HepG2 (cell line): ENCODE results near the gene PSMD9. TPM values are rescaled to one million over a fixed set of nuclear protein-coding genes. Genes with fewer than 3 reads are reported as not detected.

ENCODE experiments used
- ATAC-seq: fragments of 200-7000 bp; cut with Tn5 transposase; 3 replicates; pipeline ENCODE4 v1.9.1; 2020; ENCODE audit warnings: mild to moderate bottlenecking, moderate library complexity
- BruUV-seq: library from RNA; stranded (reverse); fragments of 400-500 nt; replicated peaks from 2 replicates; lab custom pipeline; 2021; lab: Mats Ljungman, UMichigan
- CTCF ChIA-PET: fragments of 300-600 bp; formaldehyde crosslinking; extraction: SDS; loops from one replicate; lab custom pipeline; 2021; ENCODE audit warnings: low total read pairs, inconsistent platforms, low intra/inter-chr PET ratio; lab: Yijun Ruan, JAX
- POLR2A ChIA-PET: fragments of 350-600 bp; sonication (Branson Sonifier 250); formaldehyde crosslinking; loops from one replicate; lab custom pipeline; 2020; ENCODE audit warnings: antibody characterized with exemption, inconsistent platforms; lab: Yijun Ruan, JAX
- DNase-seq: peaks from one replicate; pipeline ENCODE4 v3.0.0-alpha.2; 2015; ENCODE audit warnings: low spot score
- FAIRE-seq: peaks from 3 replicates; lab custom pipeline; 2011; peaks lifted over from hg19 to GRCh38; lab: Jason Lieb, UNC
- H2AFZ ChIP-seq: one replicate; pipeline ENCODE4 v1.6.1; 2011; ENCODE audit warnings: low read length, inconsistent platforms
- H3K27ac ChIP-seq: fragments of 300-600 bp; 3 replicates; pipeline ENCODE4 v1.8.0; 2011; ENCODE audit warnings: mixed run types, mild to moderate bottlenecking, mixed read lengths, low read length, inconsistent platforms; ENCODE audit not compliant: insufficient read depth; ENCODE audit errors: extremely low read length
- H3K27me3 ChIP-seq, 2 experiments: fragments of 200-600 bp in 1 of 2; 2 replicates in 1 of 2; 3 replicates in 1 of 2; pipeline versions ENCODE4 v1.6.0 to v1.8.0; 2011; ENCODE audit warnings: low read length in 2 of 2, mild to moderate bottlenecking in 2 of 2, moderate library complexity in 2 of 2, inconsistent platforms in 1 of 2; ENCODE audit not compliant: insufficient read depth in 2 of 2, control insufficient read depth in 1 of 2
- H3K36me3 ChIP-seq, 2 experiments: fragments of 200-600 bp in 1 of 2; replicated peaks in 1 of 2; 2 replicates in 1 of 2; 3 replicates in 1 of 2; pipeline versions ENCODE4 v1.5.1 to v1.8.0; 2011; ENCODE audit warnings: low read length in 2 of 2, inconsistent platforms in 1 of 2; ENCODE audit not compliant: insufficient read depth in 2 of 2, control insufficient read depth in 1 of 2
- H3K4me1 ChIP-seq: 2 replicates; pipeline ENCODE4 v1.5.1; 2012; ENCODE audit warnings: low read length, inconsistent platforms; ENCODE audit not compliant: insufficient read depth
- H3K4me2 ChIP-seq: 2 replicates; pipeline ENCODE4 v1.6.0; 2011; ENCODE audit warnings: low read depth, low read length, inconsistent platforms
- H3K4me3 ChIP-seq, 3 experiments: fragments of 200-600 bp in 1 of 3; sonication (generic), shearing (Covaris generic) in 1 of 3; replicated peaks in 1 of 3; 2 replicates each; pipeline ENCODE4 v1.5.1; 2011 to 2016; ENCODE audit warnings: low read length in 3 of 3, inconsistent platforms in 2 of 3, low read depth in 2 of 3, mild to moderate bottlenecking in 2 of 3, control low read depth in 1 of 3, mixed read lengths in 1 of 3; ENCODE audit not compliant: insufficient read depth in 1 of 3
- H3K79me2 ChIP-seq: one replicate; pipeline ENCODE4 v1.6.1; 2011; ENCODE audit warnings: low read length, inconsistent platforms; ENCODE audit not compliant: insufficient read depth
- H3K9ac ChIP-seq: 2 replicates; pipeline ENCODE4 v1.6.0; 2011; ENCODE audit warnings: mild to moderate bottlenecking, low read depth, low read length, inconsistent platforms; ENCODE audit not compliant: insufficient read depth
- H3K9me3 ChIP-seq: 2 replicates; pipeline ENCODE4 v1.5.1; 2012; ENCODE audit warnings: mild to moderate bottlenecking, low read length
- H4K20me1 ChIP-seq: 2 replicates; pipeline ENCODE4 v1.6.0; 2011; ENCODE audit warnings: inconsistent platforms, mild to moderate bottlenecking, low read length, moderate library complexity; ENCODE audit not compliant: insufficient read depth
- DMAP1 ChIP-seq: IDR thresholded peaks from 2 replicates; pipeline ENCODE4 v1.6.1; 2016
- GATAD1 ChIP-seq: IDR thresholded peaks from 2 replicates; pipeline ENCODE4 v1.6.1; 2016; ENCODE audit warnings: missing genetic modification reagents, missing compliant biosample characterization
- HNRNPLL ChIP-seq: fragments of 200-400 bp; formaldehyde crosslinking; IDR thresholded peaks from 2 replicates; pipeline ENCODE4 v1.6.1; 2017; ENCODE audit warnings: mild to moderate bottlenecking, low read depth, low read length; ENCODE audit not compliant: poor library complexity, severe bottlenecking
- PITX1 ChIP-seq: sonication (generic); formaldehyde crosslinking; IDR thresholded peaks from 2 replicates; pipeline ENCODE4 v1.5.1; 2020; ENCODE audit warnings: mild to moderate bottlenecking, missing genetic modification reagents
- SCMH1 ChIP-seq: sonication (generic); formaldehyde crosslinking; IDR thresholded peaks from 2 replicates; pipeline ENCODE4 v1.9.0; 2021; ENCODE audit warnings: missing genetic modification reagents, mild to moderate bottlenecking, borderline replicate concordance
- TBX3 ChIP-seq: fragments of 450-650 bp; IDR thresholded peaks from 2 replicates; pipeline ENCODE4 v1.6.1; 2017; ENCODE audit warnings: antibody characterized with exemption, mild to moderate bottlenecking, inconsistent platforms, borderline replicate concordance
- TCF7L2 ChIP-seq: IDR thresholded peaks from 2 replicates; pipeline ENCODE4 v1.6.1; 2011; ENCODE audit warnings: mild to moderate bottlenecking, low read depth, low read length, moderate library complexity
- ZNF136 ChIP-seq: sonication (generic); formaldehyde crosslinking; IDR thresholded peaks from 2 replicates; pipeline ENCODE4 v1.8.1; 2022; ENCODE audit warnings: low read depth, mild to moderate bottlenecking, moderate library complexity, missing genetic modification reagents
- ZNF224 ChIP-seq: sonication (generic); formaldehyde crosslinking; IDR thresholded peaks from 2 replicates; pipeline ENCODE4 v1.5.0; 2020; ENCODE audit warnings: mild to moderate bottlenecking, missing genetic modification reagents
- ZNF260 ChIP-seq: sonication (generic); formaldehyde crosslinking; IDR thresholded peaks from 2 replicates; pipeline ENCODE4 v1.4.0; 2020; ENCODE audit warnings: missing genetic modification reagents, low read depth, mild to moderate bottlenecking, borderline replicate concordance
- ZNF367 ChIP-seq: sonication (generic); formaldehyde crosslinking; IDR thresholded peaks from 2 replicates; pipeline ENCODE4 v1.4.0; 2020; ENCODE audit warnings: missing genetic modification reagents, borderline replicate concordance
- ZNF547 ChIP-seq: sonication (generic); formaldehyde crosslinking; IDR thresholded peaks from 2 replicates; pipeline ENCODE4 v1.5.1; 2020; ENCODE audit warnings: mild to moderate bottlenecking, missing genetic modification reagents
- ZNF629 ChIP-seq: sonication (generic); formaldehyde crosslinking; conservative IDR thresholded peaks from 2 replicates; pipeline ENCODE4 v1.5.0; 2020; ENCODE audit warnings: missing genetic modification reagents
- ZNF776 ChIP-seq: sonication (generic); formaldehyde crosslinking; IDR thresholded peaks from 2 replicates; pipeline ENCODE4 v1.4.0; 2020; ENCODE audit warnings: mild to moderate bottlenecking, missing genetic modification reagents
- WGBS: methylation state at CpG from one replicate; pipeline ENCODE4 v1.1.6; 2017; ENCODE audit warnings: low lambda C conversion rate; 5-methylcytosine and 5-hydroxymethylcytosine counted together
- in situ Hi-C: cut with HindIII; loops from 2 replicates; pipeline ENCODE4 v1.10.0; 2017; ENCODE audit warnings: low pct_unique_long_range_greater_than_20kb; ENCODE audit not compliant: extremely low pct_ligation_motif_present
- intact Hi-C: fragments of 100-400 bp; cut with micrococcal nuclease; formaldehyde crosslinking; loops from one replicate; pipeline ENCODE4 v1.10.0; 2022; ENCODE audit not compliant: unreplicated experiment
- polyA plus RNA-seq, 8 experiments: library from polyadenylated mRNA; depleted of rRNA in 3 of 8; stranded (reverse) in 7 of 8; unstranded in 1 of 8; fragments of >200 nt; fragmentation: Illumina TruSeq in 4 of 8; extraction: Trizol in 4 of 8; gene quantifications; 2 replicates each; pipeline versions ENCODE4 v1.2.1 to v1.2.3, GENCODE V29; 2011 to 2016; ENCODE audit warnings: low read depth in 4 of 8, missing spikeins in 1 of 8, mixed read lengths in 1 of 8; ENCODE audit not compliant: insufficient read depth in 1 of 8
- total RNA-seq, 5 experiments: library from RNA; depleted of rRNA; stranded (reverse); fragments of >200 nt; fragmentation: Illumina TruSeq; extraction: Trizol; gene quantifications; 2 replicates each; pipeline ENCODE4 v1.2.3, GENCODE V29; 2016; ENCODE audit warnings: low read depth in 1 of 5
- TF ChIP-seq, protein P1 (sequence below): sonication (generic); formaldehyde crosslinking; IDR thresholded peaks from 2 replicates; pipeline ENCODE4 v1.4.0; 2020; ENCODE audit warnings: low read depth, mild to moderate bottlenecking, missing genetic modification reagents
- TF ChIP-seq, protein P2 (sequence below): sonication (generic); formaldehyde crosslinking; IDR thresholded peaks from 2 replicates; pipeline ENCODE4 v1.4.0; 2020; ENCODE audit warnings: missing genetic modification reagents; ENCODE audit errors: not compliant biosample characterization

PSMD9 gene
- total and polyA plus RNA-seq, 2 of the 13 experiments (the other 11 are each of a cell fraction or from before 2014, with no cell fraction given): 41.4 to 61.1 TPM

DNA sequence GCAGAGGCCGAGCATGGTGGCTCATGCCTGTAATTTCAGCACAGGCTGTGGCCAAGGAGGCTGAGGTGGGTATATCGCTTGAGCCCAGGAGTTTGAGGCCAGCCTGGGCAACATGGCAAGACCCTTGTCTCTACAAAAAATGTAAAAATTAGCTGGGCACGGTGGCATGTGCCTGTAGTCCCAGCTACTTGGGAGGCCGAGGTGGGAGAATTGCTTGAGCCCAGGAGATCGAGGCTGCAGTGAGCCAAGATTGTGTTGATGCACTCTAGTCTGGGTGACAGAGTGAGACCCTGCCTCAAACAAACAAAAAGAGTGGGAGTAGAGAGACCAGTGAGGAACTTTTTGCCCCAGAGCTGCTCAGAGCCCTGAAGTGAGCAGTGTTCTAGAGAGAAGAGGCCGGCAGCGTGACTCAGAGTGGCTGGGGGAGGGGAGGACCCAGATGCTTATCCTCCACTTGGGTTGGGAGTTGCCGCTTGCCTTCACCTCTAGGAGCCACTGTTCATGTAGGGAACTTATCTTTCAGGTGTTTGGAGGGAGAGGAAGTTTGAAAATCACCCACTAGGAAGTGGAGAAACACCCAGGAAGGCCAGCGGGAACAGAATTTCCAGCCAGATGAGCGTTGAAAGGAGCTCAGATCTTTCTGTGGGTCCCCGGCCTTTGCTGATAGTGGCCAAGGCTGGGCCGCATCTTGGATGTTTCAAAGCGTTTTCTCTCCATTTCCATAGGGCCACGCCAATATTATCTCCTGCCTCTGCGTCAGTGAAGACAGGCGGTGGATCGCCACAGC, 45.1 kb downstream of the PSMD9 start:
- no TSS peak for BruUV-seq
- Histone ChIP-seq H2AFZ (no peak overlapping the region), H3K27me3 (no peaks in the 10 kb centered on the region), H4K20me1 (no peaks in the 10 kb centered on the region), H3K9ac (no peak overlapping the region), H3K36me3 (no peaks in the 10 kb centered on the region), H3K4me2 (no peak overlapping the region), H3K4me1 (peaks cover 12% of the 10 kb centered on the region), H3K4me3 (no peak overlapping the region), H3K27ac (no peak overlapping the region), H3K9me3 (no peaks in the 10 kb centered on the region), H3K79me2 (no peaks in the 10 kb centered on the region)
- ChIA-PET CTCF (no interaction called here), POLR2A (no interaction called here)
- ATAC-seq (peak; percentile 55), FAIRE-seq (no peak), DNase-seq (no peak)
- in situ Hi-C loops: no loop called here
- TF ChIP-seq TBX3: no peak
- no peak for TF ChIP-seq ZNF224
- 83% methylated on average over 17 of the region's 17 CpGs for WGBS
- intact Hi-C loops: no loop called here

DNA sequence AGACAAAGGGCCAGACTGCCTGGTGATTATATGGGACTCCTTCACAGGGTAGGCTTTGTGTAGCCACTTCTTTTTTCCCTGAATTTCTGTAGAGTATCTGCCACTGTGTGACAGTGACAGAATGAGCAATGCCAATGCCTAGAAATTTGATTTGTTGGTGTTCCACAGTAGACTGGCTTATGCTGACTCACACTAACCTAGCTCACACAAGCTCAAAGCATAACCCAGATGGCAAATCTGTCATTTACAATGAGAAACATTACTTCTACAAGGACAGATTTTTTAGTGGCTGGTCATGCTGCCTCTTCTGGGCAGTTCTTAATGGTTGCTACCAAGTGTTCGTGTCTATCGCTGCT, 45.7 kb downstream of the PSMD9 start:
- Histone ChIP-seq H3K79me2 (no peaks in the 10 kb centered on the region), H3K4me2 (no peak overlapping the region), H4K20me1 (no peaks in the 10 kb centered on the region), H2AFZ (no peak overlapping the region), H3K9ac (no peak overlapping the region), H3K4me3 (no peak overlapping the region), H3K9me3 (no peaks in the 10 kb centered on the region), H3K4me1 (peaks cover 17% of the 10 kb centered on the region), H3K27ac (no peak overlapping the region), H3K36me3 (no peaks in the 10 kb centered on the region), H3K27me3 (no peaks in the 10 kb centered on the region)
- POLR2A ChIA-PET: no interaction called here
- DNase-seq: no peak
- BruUV-seq: no TSS peak
- WGBS: 94% methylated on average over 2 of the region's 2 CpGs
- FAIRE-seq: no peak
- no peak for ATAC-seq
- in situ Hi-C loops: no loop called here
- CTCF ChIA-PET: no interaction called here
- intact Hi-C loops: no loop called here
- TF ChIP-seq ZNF629 (CRISPR knock-in tag) (no peak), TCF7L2 (no peak), PITX1 (CRISPR knock-in tag) (no peak), ZNF260 (no peak), ZNF776 (no peak), ZNF367 (CRISPR knock-in tag) (no peak), SCMH1 (CRISPR knock-in tag) (no peak), DMAP1 (CRISPR knock-in tag) (no peak), ZNF547 (CRISPR knock-in tag) (no peak), HNRNPLL (no peak), ZNF136 (CRISPR knock-in tag) (no peak), GATAD1 (CRISPR knock-in tag) (no peak)
- TF ChIP-seq, protein P1, sequence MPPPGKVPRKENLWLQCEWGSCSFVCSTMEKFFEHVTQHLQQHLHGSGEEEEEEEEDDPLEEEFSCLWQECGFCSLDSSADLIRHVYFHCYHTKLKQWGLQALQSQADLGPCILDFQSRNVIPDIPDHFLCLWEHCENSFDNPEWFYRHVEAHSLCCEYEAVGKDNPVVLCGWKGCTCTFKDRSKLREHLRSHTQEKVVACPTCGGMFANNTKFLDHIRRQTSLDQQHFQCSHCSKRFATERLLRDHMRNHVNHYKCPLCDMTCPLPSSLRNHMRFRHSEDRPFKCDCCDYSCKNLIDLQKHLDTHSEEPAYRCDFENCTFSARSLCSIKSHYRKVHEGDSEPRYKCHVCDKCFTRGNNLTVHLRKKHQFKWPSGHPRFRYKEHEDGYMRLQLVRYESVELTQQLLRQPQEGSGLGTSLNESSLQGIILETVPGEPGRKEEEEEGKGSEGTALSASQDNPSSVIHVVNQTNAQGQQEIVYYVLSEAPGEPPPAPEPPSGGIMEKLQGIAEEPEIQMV (CRISPR knock-in tag): no peak
- TF ChIP-seq, protein P2, sequence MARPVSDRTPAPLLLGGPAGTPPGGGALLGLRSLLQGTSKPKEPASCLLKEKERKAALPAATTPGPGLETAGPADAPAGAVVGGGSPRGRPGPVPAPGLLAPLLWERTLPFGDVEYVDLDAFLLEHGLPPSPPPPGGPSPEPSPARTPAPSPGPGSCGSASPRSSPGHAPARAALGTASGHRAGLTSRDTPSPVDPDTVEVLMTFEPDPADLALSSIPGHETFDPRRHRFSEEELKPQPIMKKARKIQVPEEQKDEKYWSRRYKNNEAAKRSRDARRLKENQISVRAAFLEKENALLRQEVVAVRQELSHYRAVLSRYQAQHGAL (CRISPR knock-in tag): no peak
